CD14-positive monocyte (primary cell): ENCODE measurements around the gene GMDS. TPM values are rescaled to one million over a fixed set of nuclear protein-coding genes. Genes with fewer than 3 reads are reported as not detected.

ENCODE experiments used
- DNase-seq, 3 donors: peaks; one replicate each; pipeline ENCODE4 v3.0.0-alpha.2; 2011 to 2022
- H2AFZ ChIP-seq: 2 replicates; pipeline ENCODE4 v1.6.0; 2012; ENCODE audit warnings: mild to moderate bottlenecking, low read depth, low read length, inconsistent platforms; ENCODE audit not compliant: insufficient read depth, poor library complexity, severe bottlenecking
- H3K27ac ChIP-seq, 2 donors: 1 replicate in 1 of 2; 2 replicates in 1 of 2; pipeline ENCODE4 v1.5.1; 2012 to 2013; ENCODE audit warnings: low read length in 2 of 2, control low read depth in 1 of 2, inconsistent platforms in 1 of 2, low read depth in 1 of 2, mild to moderate bottlenecking in 1 of 2
- H3K27me3 ChIP-seq, 2 donors: one replicate each; pipeline versions ENCODE4 v1.6.0 to v1.6.1; 2011 to 2013; ENCODE audit warnings: low read length in 2 of 2; ENCODE audit not compliant: control insufficient read depth in 2 of 2, insufficient read depth in 2 of 2
- H3K36me3 ChIP-seq, 2 donors: replicated peaks in 1 of 2; 1 replicate in 1 of 2; 2 replicates in 1 of 2; pipeline versions ENCODE4 v1.5.1 to v1.6.1; 2012 to 2013; ENCODE audit warnings: low read length in 2 of 2, control low read depth in 1 of 2, inconsistent platforms in 1 of 2, mild to moderate bottlenecking in 1 of 2; ENCODE audit not compliant: insufficient read depth in 2 of 2, control insufficient read depth in 1 of 2
- H3K4me1 ChIP-seq, 2 donors: 1 replicate in 1 of 2; 2 replicates in 1 of 2; pipeline versions ENCODE4 v1.5.1 to v1.6.1; 2012 to 2013; ENCODE audit warnings: low read length in 2 of 2, control low read depth in 1 of 2, inconsistent platforms in 1 of 2, mild to moderate bottlenecking in 1 of 2, moderate library complexity in 1 of 2; ENCODE audit not compliant: insufficient read depth in 2 of 2, control insufficient read depth in 1 of 2
- H3K4me2 ChIP-seq: replicated peaks from 2 replicates; pipeline ENCODE3; 2012; ENCODE audit warnings: low read length, moderate library complexity, mild to moderate bottlenecking; ENCODE audit not compliant: poor library complexity, severe bottlenecking; ENCODE audit errors: extremely low read depth
- H3K4me3 ChIP-seq, 3 experiments: fragments of 200-600 bp in 1 of 3; sonication (generic) in 1 of 3; replicated peaks in 1 of 3; 1 replicate in 2 of 3; 2 replicates in 1 of 3; pipeline ENCODE4 v1.5.1; 2011 to 2013; ENCODE audit warnings: low read length in 3 of 3, mild to moderate bottlenecking in 3 of 3, control low read depth in 2 of 3, low read depth in 2 of 3, inconsistent platforms in 1 of 3, moderate library complexity in 1 of 3
- H3K79me2 ChIP-seq: 2 replicates; pipeline ENCODE4 v1.6.0; 2012; ENCODE audit warnings: mild to moderate bottlenecking, control low read depth, inconsistent platforms, low read length, moderate library complexity; ENCODE audit not compliant: insufficient read depth
- H3K9ac ChIP-seq: 2 replicates; pipeline ENCODE4 v1.6.0; 2017; ENCODE audit warnings: low read length, mild to moderate bottlenecking; ENCODE audit not compliant: insufficient read depth, poor library complexity, severe bottlenecking
- H3K9me3 ChIP-seq, 2 donors: replicated peaks in 1 of 2; 1 replicate in 1 of 2; 2 replicates in 1 of 2; pipeline versions ENCODE4 v1.5.1 to v1.6.1; 2012 to 2013; ENCODE audit warnings: low read length in 2 of 2, control low read depth in 1 of 2; ENCODE audit not compliant: control insufficient read depth in 1 of 2, insufficient read depth in 1 of 2
- H4K20me1 ChIP-seq: 2 replicates; pipeline ENCODE4 v1.6.0; 2012; ENCODE audit warnings: mild to moderate bottlenecking, low read length, control low read depth, moderate library complexity; ENCODE audit not compliant: insufficient read depth
- H3K27ac Mint-ChIP-seq, 7 donors: one replicate each; pipeline ENCODE4 v1.8.0; 2020; ENCODE audit warnings: mild to moderate bottlenecking in 7 of 7, mixed read lengths in 7 of 7, moderate library complexity in 6 of 7, inconsistent platforms in 2 of 7
- H3K27me3 Mint-ChIP-seq, 3 donors: one replicate each; pipeline ENCODE4 v1.8.0; 2021 to 2022; ENCODE audit warnings: low read depth in 3 of 3, mild to moderate bottlenecking in 3 of 3, mixed read lengths in 3 of 3, moderate library complexity in 3 of 3, inconsistent platforms in 1 of 3
- H3K36me3 Mint-ChIP-seq, 2 donors: one replicate each; pipeline ENCODE4 v1.8.0; 2020; ENCODE audit warnings: mixed read lengths in 2 of 2, inconsistent platforms in 1 of 2, mild to moderate bottlenecking in 1 of 2
- H3K4me1 Mint-ChIP-seq: one replicate; pipeline ENCODE4 v1.8.0; 2020; ENCODE audit warnings: mild to moderate bottlenecking, mixed read lengths
- H3K4me3 Mint-ChIP-seq, 2 donors: one replicate each; pipeline ENCODE4 v1.8.0; 2020; ENCODE audit warnings: mild to moderate bottlenecking in 2 of 2, mixed read lengths in 2 of 2, moderate library complexity in 1 of 2
- H3K9me3 Mint-ChIP-seq, 7 donors: one replicate each; pipeline ENCODE4 v1.8.0; 2020 to 2022; ENCODE audit warnings: mixed read lengths in 7 of 7, mild to moderate bottlenecking in 6 of 7, moderate library complexity in 6 of 7, inconsistent platforms in 2 of 7
- CTCF ChIP-seq: fragments of 200-600 bp; IDR thresholded peaks from one replicate; pipeline ENCODE4 v1.8.0; 2022; ENCODE audit warnings: antibody characterized with exemption, mild to moderate bottlenecking
- WGBS: methylation state at CpG from one replicate; pipeline ENCODE4 v1.1.5; 2013; ENCODE audit warnings: missing lambda C conversion rate; ENCODE audit not compliant: insufficient coverage; 5-methylcytosine and 5-hydroxymethylcytosine counted together
- intact Hi-C, 2 donors: fragments of 100-400 bp; cut with micrococcal nuclease; formaldehyde crosslinking; loops; one replicate each; pipeline versions ENCODE4 v1.15.0 to v1.15.1; 2023
- polyA plus RNA-seq, 3 donors: library from polyadenylated mRNA; depleted of rRNA in 1 of 3; unstranded in 2 of 3; stranded (reverse) in 1 of 3; fragments of 300-500 nt in 2 of 3; fragments of >200 nt in 1 of 3; fragmentation: Illumina TruSeq in 2 of 3; gene quantifications; 1 replicate in 2 of 3; 2 replicates in 1 of 3; pipeline ENCODE4 v1.2.3, GENCODE V29; 2012 to 2021

The GMDS gene
- polyA plus RNA-seq, 3 donors = 10.5 to 19.9 (median 17.6) TPM

- H3K4me1 ChIP-seq = peaks cover 16 to 18% of the 10 kb centered on the region in 2 donors
- intact Hi-C loops = no loop called here
- peak overlapping the region in 1 of 7 donors; percentile 13 for H3K27ac Mint-ChIP-seq
Observed at GRCh38 chr6:1713016-1713600, 532.3 kb downstream of the GMDS start.

DNA sequence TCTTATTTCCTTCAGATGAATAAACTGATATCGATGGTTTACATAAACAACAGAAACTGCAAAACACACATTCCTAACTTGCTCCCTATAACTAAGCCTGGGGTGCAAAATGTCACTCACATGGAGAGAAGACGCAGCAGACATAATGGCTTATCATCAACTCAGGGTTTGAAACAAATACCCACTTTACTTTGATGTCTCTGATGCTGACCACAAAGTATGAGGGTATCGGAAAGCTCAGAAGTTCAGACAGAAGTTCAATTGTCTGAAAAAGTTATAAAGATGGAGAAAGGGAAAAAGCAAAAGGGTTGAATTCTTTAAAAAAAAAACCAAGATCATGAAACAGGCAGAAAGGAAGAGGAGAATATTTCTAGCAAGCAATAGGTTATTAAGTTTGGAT is 533.0 kb downstream of the GMDS start:
- Mint-ChIP-seq H3K4me1 (peaks cover 18% of the 10 kb centered on the region), H3K27ac (peak overlapping the region in 1 of 7 donors; percentile 58), H3K9me3 (no peaks in the 10 kb centered on the region), H3K27me3 (peaks cover 0 to 3% (median 2%) of the 10 kb centered on the region in 3 donors), H3K36me3 (peaks cover 8% of the 10 kb centered on the region in 2 donors), H3K4me3 (no peak overlapping the region)
- Histone ChIP-seq H3K27ac (no peak overlapping the region), H3K4me2 (no peak overlapping the region), H3K4me3 (no peak overlapping the region), H3K27me3 (no peaks in the 10 kb centered on the region), H3K79me2 (no peaks in the 10 kb centered on the region), H3K9me3 (no peaks in the 10 kb centered on the region), H2AFZ (no peak overlapping the region), H4K20me1 (no peaks in the 10 kb centered on the region), H3K36me3 (no peaks in the 10 kb centered on the region), H3K4me1 (peaks cover 16 to 18% of the 10 kb centered on the region in 2 donors), H3K9ac (no peak overlapping the region)
- no peak for DNase-seq
- WGBS = 100% methylated on average over 1 of the region's 3 CpGs
- no peak for TF ChIP-seq CTCF
- intact Hi-C loops = no loop called here

More at GRCh38 chr6:1713016-1713600, 532.3 kb downstream of the GMDS start:
- H2AFZ ChIP-seq = no peak overlapping the region
- Mint-ChIP-seq H3K36me3 (peaks cover 8% of the 10 kb centered on the region in 2 donors), H3K4me3 (no peak overlapping the region), H3K27me3 (peaks cover 0 to 3% (median 2%) of the 10 kb centered on the region in 3 donors), H3K4me1 (peaks cover 18% of the 10 kb centered on the region), H3K9me3 (no peaks in the 10 kb centered on the region)
- H3K36me3 ChIP-seq = no peaks in the 10 kb centered on the region
- no peak overlapping the region for H3K4me2 ChIP-seq
- no peak overlapping the region for H3K9ac ChIP-seq
- DNase-seq = no peak
- no peaks in the 10 kb centered on the region for H3K27me3 ChIP-seq
- H4K20me1 ChIP-seq = no peaks in the 10 kb centered on the region
- WGBS = 97% methylated on average over 6 of the region's 16 CpGs
- H3K27ac ChIP-seq = no peak overlapping the region
- no peaks in the 10 kb centered on the region for H3K79me2 ChIP-seq
- H3K9me3 ChIP-seq = no peaks in the 10 kb centered on the region
- no peak overlapping the region for H3K4me3 ChIP-seq
- TF ChIP-seq CTCF = no peak
